Stimulated activated CD8-positive, alpha-beta memory T cell treated with anti-CD3 and anti-CD28 coated beads, Interleukin-7, amount 100 ng/mL, for 4 hours (primary cell): ENCODE data around the gene ATP5ME.
"Not testable (repeated sequence)": the region's sequence is repeated elsewhere in the genome, so short reads cannot be mapped to it uniquely, and the experiment has no call there.

Experiments used
- DNase-seq, 2 donors: peaks; one replicate each; pipeline ENCODE4 v3.0.0-alpha.2; 2020; ENCODE audit warnings: low read depth in 2 of 2

ATP5ME gene

DNA sequence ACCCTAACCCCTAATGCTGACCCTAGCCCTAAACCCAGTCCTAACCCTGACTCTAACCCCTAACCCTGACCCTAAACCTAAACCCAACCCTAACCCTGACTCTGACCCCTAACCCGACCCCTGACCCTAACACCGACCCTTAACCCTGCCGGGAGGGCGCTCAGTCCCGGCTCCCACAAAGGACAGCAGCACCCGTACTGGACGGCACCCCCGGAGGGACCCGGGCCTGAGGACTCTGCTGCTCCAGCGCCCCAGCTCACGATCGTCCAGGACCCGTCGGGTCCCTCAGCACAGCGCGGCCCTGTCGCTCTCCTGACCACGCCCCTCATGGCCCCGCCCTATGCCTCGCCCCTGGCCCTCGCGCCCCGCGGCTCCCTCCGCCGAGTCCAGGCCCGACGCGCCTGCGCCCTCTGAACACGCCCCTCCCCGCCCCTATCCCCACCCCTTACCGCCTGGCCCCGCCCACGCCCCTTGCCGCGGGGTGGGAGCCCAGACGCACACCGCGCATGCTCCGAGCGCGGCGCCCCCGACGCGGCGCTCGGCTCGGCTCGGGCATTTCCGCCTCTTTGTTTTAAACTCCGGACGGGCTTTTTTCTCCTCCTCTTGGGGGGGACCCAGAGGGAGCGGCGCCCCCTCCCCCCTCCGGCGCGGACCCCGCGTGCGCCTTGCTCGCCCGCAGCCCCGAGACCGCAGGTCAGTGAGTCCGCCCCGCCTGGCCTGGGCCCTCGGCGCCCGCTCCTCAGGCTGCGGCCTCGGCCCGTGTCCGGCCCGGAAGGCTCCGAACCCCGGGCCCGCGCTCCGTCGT, 31.4 kb upstream of the ATP5ME start, which contains the start of gene PCGF3:
PCGF3 (plus strand) TSS at position 555 of the 805 bp plus-strand sequence. CDS start 27,849 bp downstream, outside the sequence.
- peak; percentile 89 to 93 for DNase-seq

DNA sequence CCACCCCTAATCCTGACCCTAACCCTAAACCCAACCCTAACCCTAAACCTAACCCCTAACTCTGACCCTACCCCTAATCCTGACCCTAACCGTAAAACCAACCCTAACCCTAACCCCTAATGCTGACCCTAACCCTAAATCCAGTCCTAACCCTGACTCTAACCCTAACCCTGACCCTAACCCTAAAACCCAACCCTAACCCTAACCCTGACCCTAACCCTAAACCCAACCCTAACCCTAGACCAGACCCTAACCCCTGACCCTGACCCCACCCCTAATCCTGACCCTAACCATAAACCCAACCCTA, 30.8 kb upstream of the ATP5ME start:
- no peak for DNase-seq

DNA sequence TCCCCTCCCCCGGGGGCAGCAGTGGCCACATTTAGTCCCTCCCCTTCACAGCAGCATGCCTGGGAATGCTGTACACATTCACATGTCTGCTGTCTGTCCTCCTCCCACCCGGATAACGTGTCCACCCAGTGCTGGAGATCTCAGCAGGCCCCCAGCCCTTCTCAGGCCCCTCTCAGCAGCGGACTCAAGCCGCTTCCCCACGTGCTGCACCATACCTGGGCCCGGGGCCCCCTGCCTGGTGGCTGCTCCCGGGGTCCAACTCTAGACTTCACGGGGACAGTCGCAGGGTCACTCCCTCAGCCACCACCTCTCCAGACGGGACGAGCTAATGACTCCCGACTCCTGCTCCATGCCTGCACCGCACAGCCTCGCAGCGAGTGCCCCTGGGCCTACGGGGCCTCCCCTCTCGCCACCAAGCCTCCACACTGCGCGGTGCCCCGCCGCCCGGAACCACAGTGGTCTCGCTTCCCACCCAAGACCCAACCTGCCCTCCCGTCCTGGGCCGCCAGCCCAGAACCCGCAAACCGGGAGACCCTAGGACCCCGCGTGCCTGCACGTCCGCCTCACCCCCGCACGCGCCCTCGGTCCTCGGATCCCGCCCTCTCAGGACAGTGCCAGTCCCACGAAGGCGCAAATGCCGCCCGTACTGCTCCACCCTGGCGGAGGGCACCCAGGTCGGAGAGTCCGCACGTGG, 30.3 kb upstream of the ATP5ME start:
- DNase-seq, result no peak

DNA sequence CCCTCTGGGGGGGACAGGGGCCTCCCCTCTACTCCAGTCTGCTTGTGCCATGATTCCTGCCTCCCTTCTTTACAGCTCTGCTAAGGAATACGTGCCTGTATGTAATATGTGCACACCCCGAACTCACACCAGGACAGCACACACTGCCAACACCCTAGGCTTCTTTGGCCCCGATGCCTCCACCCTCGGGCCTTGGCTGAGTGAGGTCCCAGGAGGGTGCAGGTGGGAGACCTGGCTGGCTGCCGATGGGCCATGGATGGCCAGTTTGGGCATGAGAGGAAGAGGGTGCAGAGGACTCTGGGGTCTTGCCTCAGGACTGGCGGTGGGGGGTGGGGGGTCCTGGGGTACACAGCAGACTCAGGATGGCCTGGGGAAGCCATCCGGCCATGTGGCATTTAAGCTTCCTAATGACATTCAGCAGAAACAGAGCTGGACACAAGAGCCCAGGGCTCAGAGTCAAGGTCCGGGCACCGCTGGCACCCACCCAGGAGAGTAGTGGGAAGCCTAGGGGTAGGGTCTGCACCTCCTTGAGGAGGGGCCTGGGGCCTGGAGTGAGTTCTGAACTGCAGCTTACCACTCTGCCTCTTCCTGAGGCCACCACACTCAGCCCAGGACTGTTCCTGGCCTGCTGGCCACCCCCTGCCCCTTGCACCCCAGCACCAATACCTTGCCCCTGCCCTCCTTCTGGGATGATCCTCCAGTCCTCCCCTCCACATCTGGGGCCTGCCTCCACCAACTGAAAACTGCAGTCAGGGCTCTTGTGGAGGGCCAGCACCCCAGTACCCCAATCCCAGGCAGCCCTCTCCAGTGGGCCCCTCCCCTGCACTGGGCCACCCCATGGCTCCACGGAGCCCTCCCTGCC, 29.5 kb upstream of the ATP5ME start:
- DNase-seq, result no peak

DNA sequence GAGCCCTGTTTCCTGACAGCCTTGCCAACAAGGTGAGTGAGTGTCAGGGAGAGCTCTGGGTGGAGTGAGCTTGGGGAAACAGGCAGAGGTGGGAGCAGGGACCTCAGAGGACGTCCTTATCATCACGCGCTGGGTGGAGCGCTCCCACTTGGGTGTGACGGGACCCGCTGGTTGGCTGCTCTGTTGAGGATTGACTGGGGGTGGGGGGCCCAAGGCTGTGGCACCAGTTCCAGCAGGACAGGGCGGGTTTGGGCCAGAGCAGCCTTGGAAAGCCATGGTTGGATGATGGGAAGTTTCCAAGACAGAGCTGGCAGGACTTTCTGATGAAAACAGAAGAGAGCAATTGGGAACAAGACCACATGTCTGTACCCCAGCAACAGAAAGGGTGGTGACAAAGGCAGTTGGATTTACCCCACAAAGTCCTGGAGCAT, 28.6 kb upstream of the ATP5ME start:
- DNase-seq, result no peak

DNA sequence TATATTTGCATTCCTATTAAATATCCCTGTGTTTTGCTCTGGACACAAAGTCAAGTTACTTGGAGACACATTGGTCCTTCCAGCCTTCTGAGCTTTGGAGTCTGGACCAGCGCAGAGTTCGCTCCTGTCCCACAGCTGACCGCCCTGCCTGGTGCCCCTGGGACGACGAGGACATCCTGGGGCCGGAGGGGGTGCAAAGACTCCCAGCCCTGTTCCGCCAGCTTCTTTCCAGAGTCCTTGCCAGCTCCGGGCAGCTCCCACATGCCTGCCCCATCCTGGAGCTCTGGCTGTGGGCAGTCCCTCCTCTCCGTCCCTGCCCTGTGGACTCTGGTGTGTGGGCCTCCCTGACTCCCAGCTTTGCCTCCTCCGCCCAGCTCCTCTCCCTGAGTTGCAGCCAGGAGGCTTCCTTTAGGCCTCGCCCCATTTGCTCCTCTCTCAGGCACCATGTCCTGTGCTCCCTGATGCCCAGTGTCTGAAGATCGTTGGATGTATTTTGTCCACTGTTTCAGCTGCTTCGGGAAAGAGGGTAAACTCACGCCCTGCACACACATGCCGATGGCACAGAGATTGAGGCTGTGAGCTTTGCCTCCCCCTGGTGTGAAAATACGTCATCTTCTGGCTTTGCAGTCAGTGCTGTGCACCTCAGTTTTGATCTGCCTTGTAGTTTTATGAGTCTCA, 26.6 kb upstream of the ATP5ME start:
- DNase-seq, result no peak

DNA sequence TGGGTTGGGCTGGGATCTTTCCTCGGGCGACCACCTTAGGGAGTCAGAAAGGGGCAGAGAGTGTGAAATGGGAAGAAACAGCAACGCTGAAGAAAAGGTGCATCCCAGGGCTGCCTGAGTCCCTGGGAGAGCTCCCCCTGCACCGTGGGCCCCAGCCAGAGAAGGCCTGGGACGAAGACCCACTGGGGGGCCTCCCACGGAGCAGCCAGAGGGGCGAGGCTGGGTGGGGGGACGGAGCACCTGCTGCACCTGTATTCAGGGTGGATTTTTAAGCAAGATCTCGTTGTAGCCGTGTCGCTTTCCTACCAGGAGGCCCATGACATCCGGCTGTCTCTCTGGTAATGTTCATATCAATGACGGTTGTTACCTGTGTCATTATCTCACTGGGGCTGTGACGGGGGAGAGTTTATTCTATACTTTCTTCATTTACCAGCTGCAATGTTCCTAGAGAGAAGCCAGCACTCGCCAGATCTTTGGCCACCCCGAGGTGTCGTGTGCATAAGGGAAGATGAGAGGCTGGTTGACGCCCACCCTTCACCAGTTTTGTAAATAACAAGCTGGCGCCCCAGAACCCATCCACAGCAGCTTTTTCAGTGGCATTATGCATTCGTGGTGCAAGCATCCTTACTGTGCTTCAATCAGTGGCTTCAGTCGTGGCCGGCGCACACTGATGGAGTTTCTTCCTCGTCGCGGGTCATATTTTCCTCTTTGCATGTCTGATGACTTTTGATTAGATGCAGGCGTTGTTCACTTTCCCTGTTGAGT, 25.9 kb upstream of the ATP5ME start:
- DNase-seq, result no peak

DNA sequence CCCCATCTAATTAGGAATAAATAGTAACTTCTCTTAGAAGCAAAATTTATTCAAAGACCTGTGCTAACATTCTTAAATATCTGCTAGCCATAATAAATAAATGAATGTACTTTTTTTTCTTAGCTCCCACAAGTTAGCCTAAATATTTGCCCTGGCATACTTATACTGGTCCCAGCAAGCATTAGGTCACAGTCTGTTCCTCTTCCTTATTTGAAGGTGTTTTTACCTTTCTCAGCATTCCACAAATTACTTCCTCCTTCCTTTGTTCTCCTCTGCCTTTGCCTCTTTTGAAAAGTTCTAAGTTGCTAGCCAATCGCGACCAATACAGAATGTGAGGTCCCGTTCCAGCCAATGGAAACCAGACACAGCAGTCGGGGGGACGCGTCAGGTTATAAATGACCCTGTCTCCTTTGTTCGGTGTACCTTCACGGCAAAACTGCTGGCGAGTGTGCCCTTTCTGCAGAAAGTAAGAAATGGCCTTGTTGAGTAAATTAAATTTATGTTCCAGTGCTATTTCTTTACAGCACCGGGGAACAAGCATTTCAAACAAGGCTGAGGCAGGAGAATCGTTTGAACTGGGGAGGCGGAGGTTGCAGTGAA, 20.4 kb upstream of the ATP5ME start:
- DNase-seq, result not testable (repeated sequence)

DNA sequence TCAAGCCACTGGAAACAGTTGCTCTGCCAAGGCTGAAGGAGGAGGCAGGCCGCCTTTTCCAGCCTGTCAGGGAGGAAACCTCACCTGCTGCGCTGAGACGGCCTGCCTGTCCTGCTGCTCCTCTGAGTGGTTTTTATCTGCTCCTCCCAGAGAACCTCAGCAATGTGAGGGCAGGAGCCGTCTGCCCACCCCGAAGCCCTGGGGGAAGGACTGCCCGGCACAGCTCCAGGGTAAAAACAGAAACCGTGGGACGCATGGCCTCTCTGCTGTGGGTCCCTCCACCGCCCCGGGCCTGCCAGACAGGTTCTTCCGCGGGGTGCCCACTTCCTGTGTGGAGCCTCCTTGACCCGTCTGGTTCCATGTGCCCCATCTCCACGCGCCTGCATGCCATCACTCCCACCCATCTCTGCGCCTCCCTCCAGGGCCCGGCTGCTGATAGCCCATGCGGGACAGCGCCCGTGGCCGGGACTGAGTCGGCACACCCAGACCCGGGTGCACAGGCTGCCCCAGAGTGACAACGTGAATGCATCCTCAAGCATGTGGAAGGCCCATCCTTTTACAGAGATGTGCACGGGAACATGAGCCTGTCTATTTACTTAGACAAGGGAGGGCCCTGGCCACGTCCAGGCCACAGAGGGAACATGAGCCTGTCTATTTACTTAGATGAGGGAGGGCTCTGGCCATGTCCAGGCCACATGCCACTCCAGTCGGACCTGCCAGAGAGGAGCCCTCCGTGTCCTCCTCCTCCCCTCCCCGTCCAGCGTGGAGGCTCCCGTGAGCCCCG, 18.9 kb upstream of the ATP5ME start:
- no peak for DNase-seq

DNA sequence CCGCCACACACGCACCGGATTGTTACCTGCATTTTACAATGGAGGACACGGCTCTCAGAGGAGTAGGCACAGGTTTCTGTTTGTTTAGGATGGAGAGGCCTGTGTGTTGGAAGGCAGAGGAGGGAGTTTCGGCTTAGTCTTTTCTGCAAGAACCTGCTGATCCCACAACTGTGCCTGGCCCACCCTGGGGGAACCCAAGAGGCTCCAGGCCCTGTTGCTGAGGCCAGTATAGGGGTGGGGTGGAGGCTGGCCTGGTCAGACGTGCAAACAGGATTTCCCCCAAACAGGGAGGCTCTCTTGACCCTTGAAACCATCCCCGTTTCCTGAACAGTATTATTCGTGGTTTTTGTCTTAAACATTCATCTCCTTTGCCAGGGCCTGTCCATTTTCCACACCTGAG, 15.6 kb upstream of the ATP5ME start:
- DNase-seq, result no peak

DNA sequence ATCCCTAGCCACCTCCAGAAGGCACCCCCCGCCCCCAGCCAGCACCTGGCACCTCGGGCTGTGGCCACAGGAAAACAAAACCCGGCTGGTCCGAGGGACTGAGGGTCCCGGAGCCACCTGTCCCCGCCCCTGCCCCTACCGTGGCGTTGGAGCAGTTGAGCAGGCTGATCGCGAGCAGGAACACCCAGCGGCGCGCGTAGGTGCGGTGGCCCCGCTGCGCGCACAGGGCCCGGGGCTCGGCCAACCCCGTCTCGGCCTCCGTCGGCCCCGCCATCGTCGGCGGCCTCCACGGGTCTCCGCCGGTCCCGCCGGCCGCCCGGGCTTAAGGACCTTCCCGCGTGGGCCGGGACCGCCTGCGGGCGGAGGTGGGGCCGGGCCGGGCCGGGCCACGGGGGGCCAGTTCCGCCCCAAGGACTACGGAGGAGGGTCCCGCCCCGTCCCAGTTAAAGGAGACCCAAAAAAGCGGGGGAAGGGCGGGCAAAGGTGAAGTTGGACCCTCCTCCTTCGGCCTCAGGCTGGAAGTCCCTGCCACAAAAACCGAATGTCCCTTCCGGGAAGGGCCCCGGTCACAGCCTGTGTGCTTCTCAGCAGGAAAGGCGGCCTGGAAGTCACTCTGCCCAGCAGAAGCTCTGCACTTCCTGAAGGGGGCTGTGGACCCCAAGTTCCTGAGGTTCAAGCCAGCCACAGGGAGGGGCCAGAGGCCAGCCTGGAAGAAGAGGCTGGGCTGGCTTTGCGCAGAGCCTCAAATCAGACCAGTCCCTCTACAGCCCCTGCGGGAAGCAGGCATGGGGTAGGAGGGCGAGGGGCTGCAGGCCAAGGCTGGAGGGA, 15.0 kb upstream of the ATP5ME start, which contains the start of gene SLC49A3:
SLC49A3 (minus strand) TSS at position 298 of the 828 bp plus-strand sequence; CDS start at position 274, 24 bp downstream.
- DNase-seq, result no peak

DNA sequence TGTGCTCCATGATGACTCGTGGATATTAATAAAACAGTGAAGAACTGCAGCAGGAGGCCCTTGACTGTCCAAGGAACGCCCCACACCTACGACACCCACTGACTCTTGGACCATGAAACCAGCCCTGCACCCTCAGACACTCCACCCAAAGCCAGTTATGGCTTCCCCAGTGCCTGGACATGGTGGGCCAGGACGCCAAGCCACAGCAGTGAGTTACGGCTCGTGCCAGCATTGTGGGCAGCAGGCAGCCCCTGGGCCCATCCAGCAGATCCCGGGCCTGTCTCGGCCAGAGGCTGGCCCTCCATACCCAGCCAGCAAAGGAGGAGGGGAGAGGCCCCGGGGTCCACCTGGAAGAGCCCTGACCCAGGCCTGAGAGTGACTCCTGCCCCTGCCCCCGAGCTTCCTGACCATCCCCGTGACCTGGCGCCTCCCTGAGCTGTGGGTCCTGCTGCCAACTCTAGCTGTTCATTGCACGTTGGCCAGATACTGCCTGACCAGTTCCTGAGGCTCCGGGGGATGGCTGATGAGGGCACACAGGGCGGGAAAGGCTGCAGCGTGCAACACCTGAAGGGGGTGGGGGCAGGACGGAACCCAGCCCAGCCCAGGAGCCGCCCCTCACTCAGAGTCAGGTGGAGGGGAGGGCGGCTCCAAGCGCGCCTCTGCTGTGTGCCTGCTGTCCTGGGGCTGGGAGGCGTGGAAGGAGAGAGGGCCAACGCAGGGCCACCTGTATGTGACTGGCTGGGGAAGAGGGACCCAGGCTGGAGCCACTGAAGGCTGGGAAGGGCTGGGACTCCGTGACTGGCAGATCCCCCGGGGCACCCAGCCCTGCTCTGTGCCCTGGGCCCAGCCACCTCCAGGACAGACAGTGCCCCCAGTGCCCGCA, 14.1 kb upstream of the ATP5ME start:
- DNase-seq, result no peak

DNA sequence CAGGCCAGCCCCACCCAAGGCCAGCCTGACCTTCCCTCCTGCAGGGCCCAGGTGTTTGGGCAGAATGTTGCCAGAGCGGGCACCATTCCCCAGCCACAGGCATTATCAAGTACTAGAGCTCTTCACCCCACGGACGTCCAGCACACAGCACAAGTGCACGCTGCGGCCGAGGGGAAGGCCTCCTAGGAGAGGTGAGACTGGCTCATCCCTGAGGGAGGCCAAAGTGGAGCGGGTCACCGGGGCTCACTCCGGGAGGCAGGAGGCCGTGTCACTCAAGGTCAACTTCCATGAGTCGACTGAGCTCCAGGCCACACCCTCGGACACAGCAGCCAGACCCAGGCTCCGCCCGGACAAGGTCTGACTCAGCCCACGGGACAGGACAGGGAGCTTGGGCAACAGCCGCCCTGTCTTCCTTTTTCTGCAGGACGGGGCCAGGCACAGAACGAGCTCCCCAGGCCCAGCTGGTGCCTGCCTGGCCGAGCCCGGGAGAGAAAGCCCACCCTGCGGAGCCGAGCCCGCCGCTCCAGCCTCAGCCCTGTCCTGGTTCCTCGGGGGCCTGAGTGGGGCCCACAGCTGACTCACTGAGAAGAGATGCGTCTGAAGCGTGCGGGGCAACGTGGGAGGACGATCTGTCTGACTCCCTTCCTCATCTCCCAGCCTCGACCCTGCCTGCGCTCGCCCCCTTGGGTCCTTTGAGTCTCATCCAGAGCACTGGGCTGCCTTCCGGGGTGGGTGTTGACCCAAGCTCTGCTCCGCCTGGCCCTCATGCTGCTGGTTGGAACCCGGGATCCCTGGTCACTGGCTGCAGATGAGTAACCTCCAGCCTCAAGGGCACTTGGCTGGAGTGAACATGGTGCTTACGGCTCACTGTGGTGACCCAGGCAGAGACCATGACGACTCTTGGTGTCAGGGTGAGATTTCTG, 13.2 kb upstream of the ATP5ME start:
- no peak for DNase-seq

DNA sequence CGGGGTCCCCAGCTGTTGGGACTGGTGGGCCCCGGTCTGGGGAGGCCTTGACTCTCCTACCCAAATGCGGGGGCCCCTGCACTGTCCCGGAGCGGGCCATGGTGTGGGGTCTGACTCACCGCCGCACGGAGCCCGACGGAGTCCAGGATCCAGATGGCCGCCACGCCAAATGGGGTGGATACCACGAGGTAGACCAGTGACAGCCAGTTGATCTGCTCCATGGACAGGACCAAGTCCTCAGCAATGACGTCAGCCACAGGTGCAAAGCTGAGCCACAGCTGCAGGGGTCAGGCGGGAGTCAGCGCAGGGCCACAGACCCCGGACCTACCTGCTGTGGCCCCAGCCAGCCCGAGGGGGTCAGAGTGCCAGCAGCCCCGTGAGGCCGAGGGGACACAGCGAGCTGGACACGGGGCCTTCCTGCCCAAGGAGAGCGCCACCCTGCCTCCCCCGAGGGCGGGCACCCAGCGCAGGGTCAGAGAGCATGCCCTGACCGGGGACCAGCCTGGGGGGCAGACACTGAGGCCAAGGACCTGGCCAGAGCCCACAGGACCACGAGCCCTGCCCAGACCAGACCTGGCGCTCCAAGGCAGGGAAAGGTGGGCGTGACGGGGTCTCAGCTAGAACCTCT, 12.5 kb upstream of the ATP5ME start:
- no peak for DNase-seq

DNA sequence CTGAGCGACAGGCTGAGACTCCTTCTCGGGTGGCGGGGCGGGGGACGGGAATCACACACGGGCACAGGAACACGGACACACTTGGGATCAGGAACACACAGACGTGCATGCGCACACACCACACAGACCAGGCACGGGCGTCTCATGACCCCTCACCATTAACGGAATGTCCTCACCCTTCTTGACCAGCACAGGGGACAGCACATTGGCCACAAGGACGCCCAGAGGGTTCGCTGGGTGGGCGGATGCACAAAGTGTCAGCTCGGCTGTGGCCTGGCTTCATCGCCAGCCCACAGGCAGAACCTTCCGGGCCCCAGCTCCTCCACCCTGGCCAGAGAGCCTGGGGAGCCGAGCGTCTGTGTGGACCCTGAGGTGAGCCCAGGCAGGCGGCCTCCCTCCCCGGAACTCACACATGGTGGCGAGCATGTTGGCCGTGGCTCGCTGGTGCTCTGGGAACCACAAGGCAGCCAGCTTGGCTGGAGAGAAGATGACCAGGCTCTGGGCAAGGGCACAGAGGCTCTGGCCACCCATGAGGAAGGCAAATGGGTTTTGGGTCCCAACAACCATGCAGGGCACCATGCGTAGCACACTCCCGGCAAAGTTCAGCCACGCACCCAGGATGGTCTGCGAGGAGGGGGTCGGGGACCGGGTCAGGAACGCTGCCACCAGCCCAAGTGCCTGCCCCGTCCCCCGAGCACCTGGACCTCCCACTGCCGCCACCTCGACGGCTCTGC, 11.8 kb upstream of the ATP5ME start:
- no peak for DNase-seq
